SU-DHL-6 (cell line): Measurements from ENCODE around the gene FAM114A1.

Experiments used
- EZH2phosphoT487 ChIP-seq: fragments of 200-600 bp; sonication (generic), shearing (Covaris generic); conservative IDR thresholded peaks from 2 replicates; pipeline ENCODE4 v1.6.1; 2018; ENCODE audit warnings: mild to moderate bottlenecking, antibody characterized with exemption, low read length, moderate library complexity, mixed read lengths
- TF ChIP-seq, protein P1 (sequence below): fragments of 200-600 bp; sonication (generic); IDR thresholded peaks from one replicate; pipeline ENCODE4 v1.5.1; 2017; ENCODE audit warnings: antibody characterized with exemption, mild to moderate bottlenecking, low read length, moderate library complexity; ENCODE audit not compliant: insufficient read depth, poor library complexity, severe bottlenecking

GRCh38 chr4:38832624-38833528 lies 34.7 kb upstream of the FAM114A1 start:
- TF ChIP-seq, protein P1, sequence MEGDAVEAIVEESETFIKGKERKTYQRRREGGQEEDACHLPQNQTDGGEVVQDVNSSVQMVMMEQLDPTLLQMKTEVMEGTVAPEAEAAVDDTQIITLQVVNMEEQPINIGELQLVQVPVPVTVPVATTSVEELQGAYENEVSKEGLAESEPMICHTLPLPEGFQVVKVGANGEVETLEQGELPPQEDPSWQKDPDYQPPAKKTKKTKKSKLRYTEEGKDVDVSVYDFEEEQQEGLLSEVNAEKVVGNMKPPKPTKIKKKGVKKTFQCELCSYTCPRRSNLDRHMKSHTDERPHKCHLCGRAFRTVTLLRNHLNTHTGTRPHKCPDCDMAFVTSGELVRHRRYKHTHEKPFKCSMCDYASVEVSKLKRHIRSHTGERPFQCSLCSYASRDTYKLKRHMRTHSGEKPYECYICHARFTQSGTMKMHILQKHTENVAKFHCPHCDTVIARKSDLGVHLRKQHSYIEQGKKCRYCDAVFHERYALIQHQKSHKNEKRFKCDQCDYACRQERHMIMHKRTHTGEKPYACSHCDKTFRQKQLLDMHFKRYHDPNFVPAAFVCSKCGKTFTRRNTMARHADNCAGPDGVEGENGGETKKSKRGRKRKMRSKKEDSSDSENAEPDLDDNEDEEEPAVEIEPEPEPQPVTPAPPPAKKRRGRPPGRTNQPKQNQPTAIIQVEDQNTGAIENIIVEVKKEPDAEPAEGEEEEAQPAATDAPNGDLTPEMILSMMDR = peak; percentile 33
- TF ChIP-seq EZH2phosphoT487 = no peak
